ENCODE results near the gene SKP1. TPM values are rescaled to one million over a fixed set of nuclear protein-coding genes. Genes with fewer than 3 reads are reported as not detected.
"Not testable (repeated sequence)": the region's sequence is repeated elsewhere in the genome, so short reads cannot be mapped to it uniquely, and the experiment has no call there.

Gene SKP1
- total RNA-seq (100 to 1,000 TPM; 459 to 523 (median 498) TPM), polyA plus RNA-seq (698 TPM)
- long read RNA-seq, donor 1, full-length matches to known transcripts, result 610 of 624 reads
- long read RNA-seq, donor 1, partial matches to known transcripts, result 6 of 624 reads
- long read RNA-seq, donor 1, other reads (novel, unspliced or antisense), result 8 of 624 reads
- long read RNA-seq, donor 2, full-length matches to known transcripts, result 375 of 381 reads
- long read RNA-seq, donor 2, partial matches to known transcripts, result 3 of 381 reads
- long read RNA-seq, donor 2, other reads (novel, unspliced or antisense), result 3 of 381 reads
- long read RNA-seq, donor 3, full-length matches to known transcripts, result 812 of 833 reads
- long read RNA-seq, donor 3, partial matches to known transcripts, result 6 of 833 reads
- long read RNA-seq, donor 3, other reads (novel, unspliced or antisense), result 15 of 833 reads
- long read RNA-seq, donor 4, full-length matches to known transcripts, result 363 of 371 reads
- long read RNA-seq, donor 4, partial matches to known transcripts, result 4 of 371 reads
- long read RNA-seq, donor 4, other reads (novel, unspliced or antisense), result 4 of 371 reads

GRCh38 chr5:134176511-134177368 is at the start of gene SKP1:
Gene SKP1, minus strand, starts transcription at chr5:134176950. Its CDS starts 2,928 bp downstream, at chr5:134174022.
- no peaks in the 10 kb centered on the region for H3K9me3 ChIP-seq (ENCODE audit: control insufficient read depth, low read length)
- intact Hi-C loops (cut with DNase I), result loop anchor here in 1 of 4 donors (10.0 kb wide), 1 partner anchor 408 kb away; no protein-coding TSS in a partner anchor
- ATAC-seq, result peak; percentile 90 to 92
- DNase-seq, result peak; percentile 87 to 95 (median 94)
- peak within 1 kb of the TSS; percentile 89 for H3K4me3 ChIP-seq (ENCODE audit: low read length)
- H3K4me1 ChIP-seq (ENCODE audit: control insufficient read depth, insufficient read depth, low read length), result no peaks in the 10 kb centered on the region
- WGBS, result 1% methylated on average over 92 of the region's 92 CpGs
- no peaks in the 10 kb centered on the region for H3K27me3 ChIP-seq (ENCODE audit: control insufficient read depth, insufficient read depth)
- peak within 1 kb of the TSS; percentile 90 for H3K27ac ChIP-seq (ENCODE audit: low read length)

DNA sequence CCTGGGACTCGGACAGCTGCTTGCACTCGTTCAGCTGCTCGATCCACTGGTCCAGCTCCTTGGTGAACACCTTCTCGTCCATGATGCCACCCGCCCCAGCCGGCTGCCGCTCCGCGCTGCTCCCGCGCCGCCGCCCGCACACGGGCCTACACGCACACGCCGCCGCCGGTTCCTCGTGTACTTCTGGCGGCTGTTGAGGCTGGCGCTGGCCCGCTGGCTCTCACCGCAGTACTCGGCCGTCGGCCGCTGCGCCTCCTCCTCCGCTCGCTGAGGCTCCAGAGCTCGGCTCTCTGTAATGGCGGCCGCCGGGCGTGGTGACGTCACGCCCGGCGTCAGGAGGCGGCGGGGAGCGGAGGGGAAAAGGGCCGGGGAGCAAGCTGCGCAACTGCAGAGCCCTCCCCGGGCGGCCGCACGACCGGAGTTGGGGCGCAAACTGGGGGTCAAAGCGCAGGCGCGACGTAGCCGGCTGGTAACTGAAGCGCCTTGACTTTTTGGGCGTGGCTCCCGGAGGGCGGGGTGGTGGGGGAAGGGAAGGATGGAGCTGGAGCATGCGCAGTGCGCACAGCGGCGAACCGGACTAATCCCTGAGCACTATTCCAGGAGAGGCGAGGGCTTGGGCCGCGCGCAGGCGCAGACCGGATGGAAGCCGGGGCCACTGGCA is 49.2 kb upstream of the SKP1 start, which contains the start of gene PPP2CA:
Gene PPP2CA (minus strand): TSS at position 294 of the 661 bp plus-strand sequence. CDS start 212 bp downstream, at position 82.
- no peaks in the 10 kb centered on the region for H3K9me3 ChIP-seq (ENCODE audit: control insufficient read depth, low read length)
- intact Hi-C loops (cut with DNase I), result no loop called here
- under 1% methylated on average over 73 of the region's 73 CpGs for WGBS
- no peaks in the 10 kb centered on the region for H3K27me3 ChIP-seq (ENCODE audit: control insufficient read depth, insufficient read depth)
- peak within 1 kb of the TSS; percentile 70 for H3K4me3 ChIP-seq (ENCODE audit: low read length)
- peak within 1 kb of the TSS; percentile 95 for H3K27ac ChIP-seq (ENCODE audit: low read length)
- peak; percentile 99 to 100 (median 99) for DNase-seq
- peaks cover 2% of the 10 kb centered on the region for H3K4me1 ChIP-seq (ENCODE audit: control insufficient read depth, insufficient read depth, low read length)
- peak; percentile 95 to 96 for ATAC-seq

- DNase-seq, result peak; percentile 67 to 85 (median 84)
- H3K4me3 ChIP-seq (ENCODE audit: low read length), result peak overlapping the region; percentile 70
- peaks cover 2% of the 10 kb centered on the region for H3K4me1 ChIP-seq (ENCODE audit: control insufficient read depth, insufficient read depth, low read length)
- peak overlapping the region; percentile 95 for H3K27ac ChIP-seq (ENCODE audit: low read length)
- WGBS, result under 1% methylated on average over 49 of the region's 49 CpGs
- H3K27me3 ChIP-seq (ENCODE audit: control insufficient read depth, insufficient read depth), result no peaks in the 10 kb centered on the region
- H3K9me3 ChIP-seq (ENCODE audit: control insufficient read depth, low read length), result no peaks in the 10 kb centered on the region
- ATAC-seq, result peak; percentile 47 to 71
- intact Hi-C loops (cut with DNase I), result no loop called here
Observed at GRCh38 chr5:134224888-134225779, 48.4 kb upstream of the SKP1 start.

DNA sequence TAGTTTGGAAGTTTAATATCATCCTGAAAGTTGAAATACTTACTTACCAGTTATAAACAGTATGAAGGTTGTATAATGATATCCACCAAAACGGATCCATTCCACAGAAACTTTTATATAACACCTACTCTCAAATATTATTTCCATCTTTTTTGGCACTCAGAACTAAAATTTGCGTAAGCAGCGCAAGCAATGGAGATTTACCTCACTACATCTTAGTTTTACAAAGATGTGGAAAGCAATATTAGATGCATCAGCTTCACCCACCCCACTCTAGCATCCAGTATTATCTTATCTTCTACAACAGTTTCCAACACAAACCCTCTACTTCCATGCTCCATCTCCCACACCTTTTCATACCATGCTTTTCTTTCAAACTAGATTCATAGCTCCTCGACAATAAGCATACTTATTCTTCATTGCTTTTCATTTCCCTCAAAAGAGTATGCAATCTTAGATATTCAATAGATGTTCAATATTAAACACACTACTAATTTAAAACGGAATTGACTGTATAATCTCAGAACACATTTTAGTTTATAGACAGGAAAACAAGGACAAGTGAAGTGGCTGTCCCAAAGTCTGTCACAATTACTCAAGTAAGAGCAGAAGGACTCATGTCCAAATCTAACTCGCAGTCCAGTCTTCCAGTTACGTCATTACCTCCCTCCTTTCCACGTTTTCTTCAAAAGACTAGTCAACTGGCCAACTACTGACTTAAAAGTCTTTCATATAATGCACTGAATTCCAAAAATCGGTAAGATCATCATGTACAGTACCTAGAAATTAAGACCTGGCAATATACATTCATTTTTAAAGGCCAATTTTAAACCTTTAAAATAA is 46.9 kb upstream of the SKP1 start:
- Histone ChIP-seq H3K27ac (ENCODE audit: low read length) (no peak overlapping the region), H3K27me3 (ENCODE audit: control insufficient read depth, insufficient read depth) (no peaks in the 10 kb centered on the region), H3K4me1 (ENCODE audit: control insufficient read depth, insufficient read depth, low read length) (peaks cover 6% of the 10 kb centered on the region), H3K4me3 (ENCODE audit: low read length) (peak overlapping the region; percentile 70), H3K9me3 (ENCODE audit: control insufficient read depth, low read length) (no peaks in the 10 kb centered on the region)
- intact Hi-C loops (cut with DNase I), result no loop called here
- ATAC-seq (no peak), DNase-seq (no peak)
- WGBS, result 27% methylated on average over 9 of the region's 9 CpGs

DNA sequence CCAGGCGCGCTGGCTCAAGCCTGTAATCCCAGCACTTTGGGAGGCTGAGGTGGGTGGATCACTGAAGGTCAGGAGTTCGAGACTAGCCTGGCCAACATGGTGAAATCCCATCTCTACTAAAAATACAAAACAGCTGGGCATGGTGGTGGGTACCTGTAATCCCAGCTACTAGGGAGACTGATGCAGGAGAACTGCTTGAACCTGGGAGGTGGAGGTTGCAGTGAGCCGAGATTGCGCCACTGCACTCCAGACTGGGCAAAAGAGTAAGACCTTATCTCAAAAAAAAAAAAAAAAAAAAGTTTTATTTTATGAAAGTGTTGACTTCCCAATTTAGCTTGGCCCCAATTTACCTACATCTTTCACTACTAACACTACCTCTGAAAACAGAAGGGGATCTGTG is 44.9 kb upstream of the SKP1 start:
- DNase-seq; intact Hi-C loops (cut with DNase I); H3K9me3 ChIP-seq (ENCODE audit: control insufficient read depth, low read length); H3K4me3 ChIP-seq (ENCODE audit: low read length); ATAC-seq; H3K27ac ChIP-seq (ENCODE audit: low read length); H3K27me3 ChIP-seq (ENCODE audit: control insufficient read depth, insufficient read depth); H3K4me1 ChIP-seq (ENCODE audit: control insufficient read depth, insufficient read depth, low read length): not testable (repeated sequence)
- WGBS, result 85% methylated on average over 5 of the region's 5 CpGs

- Histone ChIP-seq H3K27me3 (ENCODE audit: control insufficient read depth, insufficient read depth) (no peaks in the 10 kb centered on the region), H3K4me1 (ENCODE audit: control insufficient read depth, insufficient read depth, low read length) (peaks cover 13% of the 10 kb centered on the region), H3K4me3 (ENCODE audit: low read length) (no peak overlapping the region), H3K9me3 (ENCODE audit: control insufficient read depth, low read length) (no peaks in the 10 kb centered on the region), H3K27ac (ENCODE audit: low read length) (no peak overlapping the region)
- intact Hi-C loops (cut with DNase I), result no loop called here
- 50% methylated on average over 2 of the region's 2 CpGs for WGBS
- ATAC-seq, result no peak
- DNase-seq, result no peak
Observed at GRCh38 chr5:134215757-134216156, 39.0 kb upstream of the SKP1 start.

- 90% methylated on average over 14 of the region's 14 CpGs for WGBS
- H3K27ac ChIP-seq (ENCODE audit: low read length); DNase-seq; H3K9me3 ChIP-seq (ENCODE audit: control insufficient read depth, low read length); intact Hi-C loops (cut with DNase I); H3K27me3 ChIP-seq (ENCODE audit: control insufficient read depth, insufficient read depth); H3K4me3 ChIP-seq (ENCODE audit: low read length); ATAC-seq: not testable (repeated sequence)
- peaks cover 16% of the 10 kb centered on the region for H3K4me1 ChIP-seq (ENCODE audit: control insufficient read depth, insufficient read depth, low read length)
Observed at GRCh38 chr5:134211263-134212031, 34.7 kb upstream of the SKP1 start.

GRCh38 chr5:134209477-134210245 is 32.9 kb upstream of the SKP1 start:
- H3K9me3 ChIP-seq (ENCODE audit: control insufficient read depth, low read length), result no peaks in the 10 kb centered on the region
- H3K27ac ChIP-seq (ENCODE audit: low read length), result no peak overlapping the region
- ATAC-seq (peak; percentile 28 to 61), DNase-seq (peak in 1 of 3 donors; percentile 55)
- H3K27me3 ChIP-seq (ENCODE audit: control insufficient read depth, insufficient read depth), result no peaks in the 10 kb centered on the region
- no peak overlapping the region for H3K4me3 ChIP-seq (ENCODE audit: low read length)
- intact Hi-C loops (cut with DNase I), result no loop called here
- WGBS, result 49% methylated on average over 14 of the region's 14 CpGs
- peaks cover 12% of the 10 kb centered on the region for H3K4me1 ChIP-seq (ENCODE audit: control insufficient read depth, insufficient read depth, low read length)
